Right renal cortex interstitium (tissue), 3 donors: Measurements from ENCODE around the gene FRMD5. TPM values are rescaled to one million over a fixed set of nuclear protein-coding genes. Genes with fewer than 3 reads are reported as not detected.

Experiments
- DNase-seq, 3 donors: peaks; one replicate each; pipeline ENCODE4 v3.0.0-alpha.2; 2013; ENCODE audit warnings: low read depth in 3 of 3, low spot score in 2 of 3
- polyA plus RNA-seq, 3 donors: library from polyadenylated mRNA; unstranded; fragments of 120-200 nt; gene quantifications; one replicate each; pipeline ENCODE4 v1.2.1, GENCODE V29; 2013; ENCODE audit not compliant: insufficient read length in 3 of 3

Gene FRMD5
- polyA plus RNA-seq, 3 donors: 0.76 to 0.90 (median 0.78) TPM

DNA sequence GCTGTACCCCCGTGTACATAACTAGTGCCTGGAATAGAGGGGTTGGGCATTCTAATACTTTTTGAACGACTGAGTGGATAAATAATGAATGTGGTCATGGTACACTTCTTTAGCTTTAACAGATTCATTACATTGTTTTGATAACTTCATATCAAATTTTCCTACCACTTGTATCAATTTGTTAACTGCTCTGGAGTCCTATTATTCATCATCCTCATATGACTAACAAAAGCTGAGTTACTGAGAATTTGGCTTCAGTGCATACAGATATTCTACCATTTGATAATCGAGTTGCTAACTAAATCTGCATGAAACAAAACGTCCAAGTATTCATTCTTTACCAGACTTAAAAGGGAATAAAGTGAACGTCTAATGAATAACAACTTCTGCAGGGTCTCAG is 31.7 kb downstream of the FRMD5 start:
- DNase-seq: no peak

DNA sequence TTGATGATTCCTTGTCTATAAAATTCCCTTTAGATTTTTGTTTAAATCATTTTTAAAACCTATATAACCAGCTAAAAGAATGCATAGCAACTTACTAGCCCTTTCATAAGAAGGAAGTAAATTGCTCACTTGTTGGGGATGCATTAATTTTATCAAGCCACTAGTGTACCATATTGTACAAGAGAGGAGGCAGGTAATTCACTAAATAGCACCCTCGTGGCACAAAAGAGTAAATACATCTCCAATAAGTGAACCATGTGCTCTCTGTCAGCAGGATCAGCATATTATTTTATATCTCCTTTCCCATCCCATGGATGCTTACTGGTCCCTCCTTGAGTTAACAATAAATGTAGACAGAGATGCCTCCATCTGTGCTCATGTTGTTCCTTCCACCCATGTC is 34.3 kb downstream of the FRMD5 start:
- DNase-seq: no peak

DNA sequence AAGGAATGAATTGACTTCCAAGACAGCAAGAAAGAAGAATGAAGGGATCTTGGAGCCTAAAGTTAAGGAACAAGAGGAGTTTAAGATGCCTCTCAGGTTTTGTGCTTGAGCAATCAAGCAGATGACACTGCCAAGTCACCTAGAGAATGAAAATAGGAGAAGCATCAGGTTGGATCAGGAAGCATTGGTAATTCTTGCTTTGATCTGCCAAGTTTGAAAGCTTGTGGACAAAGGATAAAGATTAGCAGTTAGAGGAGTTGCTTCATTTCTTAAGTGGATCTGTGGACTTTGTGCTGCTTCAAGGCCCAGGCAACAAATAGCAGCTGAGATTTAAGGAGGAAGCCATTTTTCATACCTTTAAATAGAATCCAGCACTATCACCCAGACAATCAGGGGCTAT is 35.6 kb downstream of the FRMD5 start:
- no peak for DNase-seq

DNA sequence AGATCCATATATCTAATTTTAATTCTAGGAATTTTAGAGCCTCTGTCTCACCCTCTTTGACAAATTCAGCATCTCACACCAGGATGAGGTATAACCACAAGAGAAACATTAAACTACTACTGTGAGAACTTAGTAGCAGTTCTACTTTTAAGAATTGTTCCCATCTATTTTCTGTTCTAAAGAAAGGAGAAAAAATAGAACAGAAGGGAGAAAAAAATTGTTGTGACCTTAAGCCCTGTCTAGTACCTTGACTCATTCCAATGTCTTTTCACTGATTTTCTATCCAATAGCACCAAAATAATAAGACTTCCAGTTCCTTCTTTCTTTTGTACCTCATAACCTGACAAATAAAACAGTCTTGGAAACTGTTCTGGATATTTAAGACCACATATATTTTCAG is 37.0 kb downstream of the FRMD5 start:
- DNase-seq: no peak

DNA sequence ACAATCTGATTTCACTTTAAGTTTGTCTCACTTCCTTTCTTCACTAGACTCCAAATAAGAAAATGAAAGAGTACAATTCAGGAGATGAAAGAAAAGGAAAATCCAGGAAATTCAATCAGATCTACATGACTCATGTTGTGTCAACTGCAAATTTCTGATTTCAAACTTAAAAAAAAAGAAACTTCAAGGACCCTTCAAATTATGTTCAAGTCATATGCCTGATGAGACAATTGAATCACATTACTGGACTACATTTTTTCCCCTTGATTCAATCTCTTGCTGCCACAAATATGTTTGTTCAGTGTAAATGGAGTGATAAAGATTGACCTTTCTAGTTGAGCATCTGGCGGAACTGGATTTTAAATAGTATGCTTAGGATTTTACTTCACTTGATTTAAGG is 37.4 kb downstream of the FRMD5 start:
- no peak for DNase-seq

DNA sequence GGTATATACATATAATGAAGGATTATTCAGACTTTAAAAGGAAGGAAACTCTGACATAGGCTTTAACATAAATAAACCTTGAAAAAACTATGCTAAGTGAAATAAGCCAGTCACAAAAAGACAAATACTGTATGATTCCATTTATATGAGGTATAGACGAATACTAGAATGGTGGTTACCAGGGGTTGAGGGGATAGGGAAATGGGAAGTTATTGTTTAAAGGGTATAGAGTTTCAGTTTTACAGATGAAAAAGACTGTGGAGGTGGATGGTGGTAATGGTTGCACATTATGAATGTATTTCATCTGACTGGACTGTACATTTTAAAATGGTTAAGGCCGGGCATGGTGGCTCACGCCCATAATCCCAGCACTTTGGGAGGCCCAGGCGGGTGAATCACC is 41.7 kb downstream of the FRMD5 start:
- no peak for DNase-seq

DNA sequence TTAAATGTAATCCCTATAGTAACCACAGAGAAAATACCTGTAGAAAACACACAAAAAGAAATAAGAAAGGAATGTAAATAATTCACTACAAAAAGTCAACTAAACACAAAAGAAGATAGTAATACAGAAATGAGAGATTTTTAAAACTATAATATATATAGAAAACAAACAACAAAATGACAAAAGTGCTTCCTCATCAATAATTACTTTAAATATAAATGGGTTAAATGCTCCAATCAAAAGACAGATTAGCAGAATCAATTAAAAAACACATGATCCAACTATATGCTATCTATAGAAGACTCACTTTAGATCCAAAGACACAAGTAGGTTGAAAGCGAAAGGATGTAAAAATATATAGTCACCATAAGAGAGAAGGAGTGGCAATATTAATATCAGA is 45.8 kb downstream of the FRMD5 start:
- no peak for DNase-seq

DNA sequence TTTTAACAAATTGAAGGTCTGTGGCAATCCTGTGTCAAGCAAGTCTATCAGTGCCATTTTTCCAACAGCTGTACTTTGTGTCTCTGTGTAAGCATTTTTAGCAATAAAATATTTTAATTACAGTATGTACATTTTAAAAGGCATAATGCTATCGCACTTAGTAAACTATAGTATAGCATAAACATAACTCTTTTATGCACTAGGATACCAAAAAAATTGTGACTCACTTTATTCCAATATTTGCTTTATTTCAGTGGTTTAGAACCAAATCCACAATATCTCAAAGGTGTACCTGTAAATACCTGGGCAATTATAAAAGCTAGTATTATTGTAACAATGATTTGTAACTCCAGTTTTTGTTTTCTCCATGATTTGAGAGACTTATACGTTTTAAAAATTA is 46.5 kb downstream of the FRMD5 start:
- no peak for DNase-seq

DNA sequence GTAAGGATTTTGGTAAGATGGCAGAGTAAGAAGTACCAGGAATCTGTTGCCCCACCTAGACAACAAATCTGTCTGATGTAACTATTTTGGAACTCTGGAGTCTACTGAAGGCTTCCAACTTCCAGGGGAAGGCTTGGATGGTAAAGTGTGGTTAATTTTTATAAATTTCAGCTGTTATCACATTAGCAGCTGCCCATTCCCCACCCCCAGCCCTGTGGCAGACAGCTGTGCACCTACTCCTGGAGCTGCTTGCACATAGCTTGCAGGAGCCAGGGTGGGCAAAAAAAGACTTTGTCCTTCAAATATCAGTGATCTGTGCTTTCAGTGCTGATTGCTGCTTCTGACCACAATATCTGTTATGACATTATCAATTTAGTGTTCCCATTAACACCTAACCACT is 47.4 kb downstream of the FRMD5 start:
- DNase-seq: no peak

DNA sequence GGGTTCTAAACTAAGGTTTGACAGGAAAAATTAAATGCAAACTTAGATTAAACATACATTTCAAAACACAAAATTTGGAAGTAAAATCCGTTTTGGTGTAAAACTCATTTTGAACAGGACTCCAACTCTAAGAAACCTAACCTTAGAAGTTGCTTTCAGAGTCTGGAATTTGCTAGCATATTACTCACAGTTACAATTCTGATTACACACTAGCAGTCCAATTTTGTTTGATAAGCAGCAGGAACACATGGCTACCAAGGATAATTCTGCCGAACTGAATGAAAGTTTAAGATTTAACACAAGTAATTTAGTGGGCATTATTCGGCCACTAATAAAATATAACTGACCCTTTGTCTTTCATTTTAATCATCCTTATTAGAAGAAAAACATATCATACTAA is 49.6 kb downstream of the FRMD5 start:
- no peak for DNase-seq

DNA sequence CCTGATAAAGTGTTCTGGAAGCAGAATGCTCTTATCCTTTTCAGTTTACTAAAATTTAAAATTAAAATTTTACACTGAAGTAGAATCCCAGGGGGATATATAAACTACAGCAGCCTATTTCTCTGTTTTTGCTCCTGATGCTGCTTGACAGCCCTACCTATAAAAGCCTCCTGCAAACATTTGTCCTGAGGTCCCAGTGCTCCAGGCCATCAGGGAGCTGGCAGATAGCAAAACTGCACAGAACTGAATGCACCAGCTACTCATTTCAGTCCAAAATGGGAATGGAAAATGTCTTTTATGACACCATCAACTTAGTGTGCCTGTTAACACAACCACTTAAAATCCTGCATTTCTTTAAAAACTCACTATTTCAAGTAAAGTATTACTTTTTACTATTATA is 50.1 kb downstream of the FRMD5 start:
- DNase-seq: no peak

DNA sequence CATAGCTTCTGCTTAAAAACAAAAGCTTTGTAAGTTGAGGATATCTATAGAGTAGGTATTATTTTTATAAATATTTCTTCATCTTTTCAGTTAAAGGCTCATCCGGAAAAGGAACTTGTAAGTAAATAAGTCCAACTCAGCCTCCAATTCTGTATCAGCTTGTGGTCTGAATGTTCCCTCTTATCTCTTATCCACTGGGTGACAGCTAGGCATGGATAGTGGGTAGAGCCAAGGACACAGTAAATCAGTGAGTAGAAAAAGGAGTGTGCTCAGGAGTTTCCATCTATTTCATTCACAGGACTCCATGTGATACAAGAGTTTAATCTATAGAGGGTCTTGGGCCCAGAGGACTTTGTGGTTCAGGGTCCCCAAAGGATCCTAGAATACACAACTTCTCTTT is 50.9 kb downstream of the FRMD5 start:
- DNase-seq: no peak

DNA sequence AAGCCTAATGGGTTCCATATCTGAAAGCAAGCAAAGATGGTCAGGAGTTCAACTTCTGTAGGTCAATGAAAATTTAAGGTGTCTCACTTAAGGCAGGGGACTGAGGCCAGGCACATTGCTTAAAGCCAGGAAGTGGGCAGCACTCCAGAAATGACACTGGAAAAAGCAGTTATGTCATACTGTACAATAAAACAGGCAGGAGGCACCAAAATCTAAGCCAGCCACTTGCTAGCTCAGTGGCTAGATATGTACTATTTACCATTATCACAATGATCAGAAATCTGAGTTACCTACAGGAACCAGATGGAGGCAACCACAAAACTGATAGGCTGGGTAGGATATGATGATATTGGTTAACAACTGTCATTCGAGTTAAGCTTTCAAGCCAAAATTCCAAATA is 57.3 kb downstream of the FRMD5 start:
- DNase-seq: no peak

DNA sequence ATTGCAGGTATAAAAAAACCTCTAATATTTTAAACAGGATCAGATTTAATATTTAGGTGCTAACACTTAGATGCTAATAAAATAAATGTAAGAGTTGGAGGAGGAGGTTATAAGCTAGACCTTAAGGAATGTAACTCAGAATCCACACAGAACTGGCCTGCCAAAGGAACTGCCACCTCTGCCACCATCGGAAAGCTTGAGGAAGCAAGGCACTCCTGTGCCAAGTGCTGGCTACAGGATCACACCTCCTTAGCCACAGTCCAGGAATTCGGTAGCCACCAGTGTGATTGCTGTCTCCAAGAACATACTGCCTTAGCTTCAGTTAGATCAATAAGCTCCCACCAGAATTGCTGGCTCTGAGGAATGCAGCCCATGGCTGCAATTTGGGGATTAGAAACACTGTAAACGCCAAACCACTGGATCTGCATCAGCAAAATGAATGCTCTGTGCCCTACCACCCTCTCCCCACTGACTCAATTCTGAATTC is 58.0 kb downstream of the FRMD5 start:
- DNase-seq: no peak

DNA sequence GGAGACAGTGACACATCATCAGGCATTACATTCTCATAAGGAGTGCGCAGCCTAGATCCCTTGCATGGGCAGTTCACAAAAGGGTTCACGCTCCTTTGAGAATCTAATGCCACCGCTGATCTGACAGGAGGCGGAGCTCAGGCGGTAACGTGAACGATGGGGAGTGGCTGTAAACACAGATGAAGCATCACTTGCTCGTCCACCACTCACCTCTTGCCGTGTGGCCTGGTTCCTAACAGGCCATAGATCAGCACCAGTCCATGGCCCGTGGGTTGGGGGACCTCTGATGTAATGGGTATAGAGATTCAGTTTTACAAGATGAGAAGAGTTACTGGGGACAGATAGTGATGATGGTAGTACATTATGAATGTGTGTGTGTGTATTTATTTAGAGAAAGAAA is 63.0 kb downstream of the FRMD5 start:
- no peak for DNase-seq

DNA sequence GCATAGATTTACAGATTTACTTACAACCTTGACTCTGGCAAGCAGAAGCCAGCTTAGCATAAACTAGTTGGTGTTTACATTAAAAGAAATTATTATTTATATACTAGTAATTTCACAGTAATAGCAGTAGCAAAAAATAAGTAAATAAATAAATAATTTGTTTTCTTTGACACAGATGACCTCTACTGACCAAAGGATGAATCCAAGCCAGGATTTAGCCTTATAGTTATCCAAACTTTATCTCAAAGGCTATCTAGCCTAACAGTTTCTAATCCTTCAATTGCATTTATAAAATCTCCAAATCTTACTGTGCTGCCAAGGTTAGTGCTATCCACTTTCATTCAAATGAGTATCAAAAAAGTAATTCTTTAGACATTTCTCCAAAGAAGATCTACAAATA is 64.3 kb downstream of the FRMD5 start:
- no peak for DNase-seq

DNA sequence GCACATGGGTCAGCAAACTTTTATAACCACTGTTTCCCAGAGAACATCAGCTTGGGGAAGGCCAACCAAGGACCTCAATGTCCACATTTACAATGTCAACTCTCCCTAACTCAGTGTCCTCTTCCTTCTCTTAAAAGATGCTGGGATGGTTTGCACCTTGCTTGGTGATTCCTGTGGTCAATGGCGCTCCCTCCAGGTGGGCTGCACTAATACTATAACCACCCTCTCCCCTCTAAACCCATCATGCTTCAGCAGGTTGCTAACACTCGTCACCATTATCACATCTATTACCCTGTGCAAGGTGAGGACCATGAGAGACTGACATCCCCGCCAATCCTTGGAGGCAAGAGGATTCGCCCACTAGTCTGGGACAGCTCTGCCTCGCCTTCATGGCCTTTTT is 65.2 kb downstream of the FRMD5 start:
- no peak for DNase-seq

DNA sequence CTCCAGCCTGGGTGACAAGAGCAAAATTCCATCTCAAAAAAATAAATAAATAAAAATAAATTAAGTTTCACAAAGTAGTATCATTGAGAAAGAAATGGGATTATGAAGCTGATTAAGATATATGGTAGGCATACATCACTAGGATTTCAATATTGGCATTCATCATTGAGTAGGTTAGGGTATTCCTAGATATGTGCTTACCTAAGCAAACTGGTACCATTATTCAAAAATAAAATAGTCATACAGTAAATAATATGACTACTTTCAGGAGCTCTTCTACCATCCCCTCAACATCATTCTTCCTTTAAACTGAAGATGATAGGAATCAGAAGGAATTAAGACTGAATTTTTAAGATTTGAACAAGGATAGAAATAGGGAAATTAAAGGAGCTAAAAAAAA is 66.6 kb downstream of the FRMD5 start:
- no peak for DNase-seq

DNA sequence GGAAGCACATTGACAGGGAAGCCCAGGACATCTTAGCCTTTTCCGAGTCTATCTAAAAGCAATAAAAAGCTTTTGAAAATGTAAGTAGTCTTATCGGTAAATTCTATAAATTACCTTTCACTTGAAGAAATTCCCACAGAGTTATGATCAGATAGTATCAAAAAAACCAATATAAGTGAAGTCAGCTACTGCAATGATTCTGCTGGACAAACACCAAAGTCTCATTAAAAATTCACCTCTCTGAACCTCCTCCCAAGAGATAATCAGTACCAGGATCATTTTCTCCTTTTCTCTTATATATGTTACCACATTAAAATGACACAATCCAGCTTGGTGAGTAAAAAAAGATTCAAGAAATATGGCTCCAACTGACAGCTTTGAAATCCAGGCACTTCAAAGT is 69.2 kb downstream of the FRMD5 start:
- DNase-seq: no peak

DNA sequence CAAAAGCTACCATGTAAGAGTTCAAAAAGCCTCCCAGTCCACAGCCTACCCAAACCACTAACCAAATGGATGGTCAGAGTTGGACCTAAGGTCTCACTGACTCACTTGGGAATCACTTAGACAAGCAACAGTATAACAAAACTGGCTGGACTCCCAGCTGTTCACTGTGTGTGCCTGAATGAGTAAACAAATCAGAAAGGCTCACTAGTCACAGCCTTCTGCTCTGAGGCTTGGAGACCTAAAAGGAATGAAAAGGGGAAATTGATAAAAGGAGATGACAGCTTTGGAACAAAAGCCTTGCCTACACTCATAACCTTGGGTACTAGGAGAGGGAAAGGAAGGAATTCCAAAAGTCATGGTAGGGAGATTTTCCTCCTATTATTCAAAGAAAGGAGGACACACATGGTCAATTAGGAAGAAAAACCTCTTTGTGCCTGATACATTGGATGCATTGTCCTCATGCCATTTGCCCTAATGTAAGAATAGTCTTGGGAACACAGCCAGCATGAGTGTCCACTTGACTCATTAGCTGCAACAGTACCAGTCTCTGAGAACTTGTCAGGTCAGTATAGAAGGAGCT is 92.3 kb downstream of the FRMD5 start:
- no peak for DNase-seq

DNA sequence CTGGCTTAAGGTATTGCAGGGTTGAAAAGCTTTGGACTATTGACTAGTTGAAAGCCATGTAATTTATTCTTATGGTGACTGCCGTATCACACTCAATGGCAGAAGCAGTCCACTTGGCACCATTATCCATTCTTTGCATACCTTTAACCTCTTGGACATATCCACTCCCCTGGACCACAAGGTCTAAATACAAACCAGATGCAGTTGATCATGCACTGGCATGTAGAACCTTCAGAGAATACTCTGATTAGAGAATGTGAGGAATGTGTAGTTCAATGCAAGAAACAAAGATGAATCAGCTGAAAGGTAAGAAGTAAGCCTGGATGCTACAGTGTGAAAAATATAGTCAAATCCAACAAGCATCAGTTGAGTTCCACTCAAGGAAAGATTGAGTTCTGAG is 93.1 kb downstream of the FRMD5 start:
- DNase-seq: no peak

DNA sequence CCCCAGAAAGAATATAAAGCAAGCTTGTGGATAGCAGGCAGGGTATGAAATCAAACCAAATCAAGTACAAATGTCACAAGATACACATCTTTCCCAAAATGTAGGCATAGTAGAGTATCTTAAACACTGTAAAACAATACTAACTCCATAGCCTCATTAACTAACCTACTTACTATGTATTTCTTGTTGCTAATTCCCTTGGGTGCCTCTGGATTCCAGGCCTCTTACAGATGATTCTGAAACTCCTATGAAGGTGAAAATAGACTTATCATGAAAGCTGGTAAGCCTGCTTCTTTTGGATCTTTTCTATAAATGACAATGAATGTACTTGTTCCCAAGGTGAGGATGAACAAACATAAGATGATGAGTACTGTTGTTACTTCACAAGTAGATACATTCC is 93.8 kb downstream of the FRMD5 start:
- no peak for DNase-seq

DNA sequence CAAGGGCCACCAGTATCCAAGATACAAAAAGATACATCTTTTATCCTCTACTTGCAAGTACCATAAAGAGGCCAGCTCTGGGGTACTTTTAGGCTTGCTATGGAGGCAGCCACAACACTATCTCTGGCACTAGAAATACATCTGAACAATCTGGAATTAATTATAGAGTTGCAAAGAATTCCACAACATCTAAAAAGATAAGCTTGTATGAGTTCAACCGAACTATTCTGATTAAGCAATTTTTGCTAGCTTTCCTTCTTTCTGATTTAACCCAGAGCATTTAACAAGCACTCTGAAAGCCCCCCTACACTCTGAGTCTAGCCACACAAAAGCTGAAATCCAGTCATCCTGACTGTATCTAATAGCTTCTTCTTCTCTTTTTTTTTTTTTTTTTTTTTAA is 95.4 kb downstream of the FRMD5 start:
- DNase-seq: no peak
